ENCODE results near the gene PKD1L1.
A peak's percentile ranks its signal among the peaks of the same experiment; 100 is the strongest.

PKD1L1 gene

GRCh38 chr7:47875406-47875805 lies 72.9 kb downstream of the PKD1L1 start:
- H3K27ac ChIP-seq, result no peak overlapping the region
- no peak for TF ChIP-seq CTCF (conservative IDR thresholded peaks at IDR 0.05)

- TF ChIP-seq CTCF (conservative IDR thresholded peaks at IDR 0.05), result no peak
- no peak overlapping the region for H3K27ac ChIP-seq
Measured at GRCh38 chr7:47873762-47874161, 74.5 kb downstream of the PKD1L1 start.

GRCh38 chr7:47867286-47867685 lies 81.0 kb downstream of the PKD1L1 start:
- H3K27ac ChIP-seq, result no peak overlapping the region
- no peak for TF ChIP-seq CTCF (conservative IDR thresholded peaks at IDR 0.05)

- no peak overlapping the region for H3K27ac ChIP-seq
- TF ChIP-seq CTCF (conservative IDR thresholded peaks at IDR 0.05), result no peak
Measured at GRCh38 chr7:47866120-47866519, 82.1 kb downstream of the PKD1L1 start.

GRCh38 chr7:47852330-47853245 lies 95.7 kb downstream of the PKD1L1 start:
- H3K27ac ChIP-seq, result no peak overlapping the region
- TF ChIP-seq CTCF (conservative IDR thresholded peaks at IDR 0.05), result peak; percentile 25; the same call in 1 of the 2 replicates

- TF ChIP-seq CTCF (conservative IDR thresholded peaks at IDR 0.05), result no peak
- no peak overlapping the region for H3K27ac ChIP-seq
Measured at GRCh38 chr7:47847207-47847606, 101.1 kb downstream of the PKD1L1 start.

GRCh38 chr7:47846138-47846836 lies 102.0 kb downstream of the PKD1L1 start:
- H3K27ac ChIP-seq, result no peak overlapping the region
- TF ChIP-seq CTCF (conservative IDR thresholded peaks at IDR 0.05), result no peak

Data from VCaP (cell line).